HG02678 (cell line): ENCODE results near the gene CD55.
A peak's percentile ranks its signal among the peaks of the same experiment; 100 is the strongest.

Source experiments
- ATAC-seq: cut with Tn5 transposase; IDR thresholded peaks from one replicate; pipeline ENCODE4 v1.9.1; 2021; ENCODE audit warnings: mild to moderate bottlenecking, moderate library complexity; ENCODE audit not compliant: unreplicated experiment

The CD55 gene

GRCh38 chr1:207328908-207329440, 7.5 kb downstream of the CD55 start:
- ATAC-seq: no peak

DNA sequence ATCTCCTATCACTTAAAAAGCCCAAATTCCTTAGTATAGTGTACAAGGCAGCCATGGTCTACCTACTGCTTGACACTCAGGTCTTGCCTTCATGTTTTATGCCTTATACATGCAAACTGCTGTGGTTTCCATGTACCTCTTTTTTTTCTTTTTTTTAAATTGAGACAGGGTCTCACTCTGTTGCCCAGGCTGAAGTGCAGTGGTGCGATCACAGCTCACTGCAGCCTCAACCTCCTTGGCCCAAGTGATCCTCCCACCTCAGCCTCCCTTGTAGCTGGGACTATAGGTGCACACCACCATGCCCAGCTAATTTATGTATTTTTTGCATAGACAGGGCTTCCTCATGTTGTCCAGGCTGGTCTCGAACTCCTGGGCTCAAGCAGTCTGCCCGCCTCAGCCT, 8.0 kb downstream of the CD55 start:
- no peak for ATAC-seq

- ATAC-seq: no peak
These were observed 8.7 kb downstream of the CD55 start for GRCh38 chr1:207330011-207330710.

- ATAC-seq: no peak
These were observed 10.2 kb downstream of the CD55 start for GRCh38 chr1:207331354-207332313.

- no peak for ATAC-seq
These were observed 11.6 kb downstream of the CD55 start for GRCh38 chr1:207333009-207333600.

DNA sequence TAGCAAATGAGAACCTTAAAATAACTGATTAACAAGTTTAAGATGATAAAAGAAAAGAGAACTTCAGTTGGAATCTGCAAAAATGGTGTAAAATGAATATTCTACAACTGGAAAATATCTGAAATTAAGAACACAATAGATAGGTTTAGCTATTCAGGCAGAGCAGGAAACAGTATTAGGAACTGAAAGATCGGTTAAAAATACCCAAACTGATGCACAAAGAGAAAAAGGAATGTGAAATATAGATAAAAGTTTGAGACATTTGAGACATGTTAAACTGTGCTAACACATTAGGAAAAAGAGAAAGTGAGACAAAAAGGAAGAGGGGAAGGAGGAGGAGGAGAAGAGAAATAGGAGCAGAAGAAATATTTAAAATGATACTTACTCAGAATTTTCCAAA, 12.1 kb downstream of the CD55 start:
- no peak for ATAC-seq

- ATAC-seq: no peak
These were observed 12.9 kb downstream of the CD55 start for GRCh38 chr1:207334337-207334736.

- ATAC-seq: no peak
These were observed 13.7 kb downstream of the CD55 start for GRCh38 chr1:207335138-207335537.

GRCh38 chr1:207335695-207336363, 14.4 kb downstream of the CD55 start:
- ATAC-seq: peak; percentile 72

DNA sequence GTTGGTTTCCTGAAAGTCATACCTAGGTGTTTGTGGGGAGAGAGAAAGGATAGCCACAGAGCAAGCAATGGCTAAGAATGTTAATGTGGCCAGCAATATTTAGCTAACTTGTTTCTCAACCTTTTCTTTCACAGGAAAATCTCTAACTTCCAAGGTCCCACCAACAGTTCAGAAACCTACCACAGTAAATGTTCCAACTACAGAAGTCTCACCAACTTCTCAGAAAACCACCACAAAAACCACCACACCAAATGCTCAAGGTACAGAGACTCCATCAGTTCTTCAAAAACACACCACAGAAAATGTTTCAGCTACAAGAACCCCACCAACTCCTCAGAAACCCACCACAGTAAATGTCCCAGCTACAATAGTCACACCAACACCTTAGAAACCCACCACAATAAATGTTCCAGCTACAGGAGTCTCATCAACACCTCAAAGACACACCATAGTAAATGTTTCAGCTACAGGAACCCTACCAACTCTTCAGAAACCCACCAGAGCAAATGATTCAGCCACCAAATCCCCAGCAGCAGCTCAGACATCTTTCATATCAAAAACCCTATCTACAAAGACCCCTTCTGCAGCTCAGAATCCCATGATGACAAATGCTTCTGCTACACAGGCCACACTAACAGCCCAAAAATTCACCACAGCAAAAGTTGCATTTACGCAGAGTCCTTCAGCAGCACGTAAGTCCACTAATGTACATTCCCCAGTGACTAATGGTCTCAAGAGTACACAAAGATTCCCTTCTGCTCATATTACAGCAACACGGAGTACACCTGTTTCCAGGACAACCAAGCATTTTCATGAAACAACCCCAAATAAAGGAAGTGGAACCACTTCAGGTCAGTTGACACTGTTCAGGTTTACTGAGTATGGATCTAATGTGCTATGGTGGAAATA, 15.3 kb downstream of the CD55 start:
- ATAC-seq: peak; percentile 59

GRCh38 chr1:207342332-207342731, 20.9 kb downstream of the CD55 start:
- no peak for ATAC-seq

DNA sequence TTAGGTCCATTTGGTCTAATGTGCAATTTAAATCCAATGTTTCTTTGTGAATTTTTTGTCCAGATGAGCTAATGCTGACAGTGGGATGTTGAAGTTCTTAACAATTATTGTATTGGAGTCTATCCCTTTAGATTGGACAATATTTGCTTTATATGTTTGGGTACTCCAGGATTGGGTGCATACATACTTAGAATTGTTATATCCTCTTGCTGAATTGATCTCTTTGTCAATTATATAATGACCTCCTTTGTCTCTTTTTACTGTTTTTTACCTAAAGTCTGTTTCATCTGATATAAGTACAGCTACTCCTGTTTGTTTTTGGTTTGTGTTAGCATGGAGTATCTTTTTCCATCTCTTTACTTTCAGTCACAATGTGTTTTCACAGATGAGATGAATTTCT, 22.2 kb downstream of the CD55 start:
- ATAC-seq: no peak

- ATAC-seq: no peak
These were observed 22.7 kb downstream of the CD55 start for GRCh38 chr1:207344221-207344620.

- ATAC-seq: no peak
These were observed 24.4 kb downstream of the CD55 start for GRCh38 chr1:207345644-207346477.

DNA sequence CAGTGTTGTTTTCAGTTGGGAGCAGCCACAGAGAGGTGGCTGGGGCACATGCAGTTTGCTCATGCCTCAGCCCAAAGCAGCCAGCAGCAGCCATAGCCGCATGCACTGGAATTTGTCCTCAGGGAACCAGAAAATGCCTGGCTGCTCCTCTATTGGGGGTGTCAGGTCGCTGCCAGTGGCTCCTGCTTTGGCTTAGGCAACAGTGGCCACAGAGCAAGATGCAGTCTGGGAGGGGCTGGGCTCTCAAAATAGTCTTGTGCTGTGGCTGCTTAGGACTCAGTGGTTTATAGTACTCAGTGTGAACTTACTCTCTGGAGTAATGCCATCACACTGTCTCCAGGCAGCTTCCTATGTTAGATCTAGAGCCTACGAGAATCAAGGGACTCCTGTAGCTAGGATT, 25.0 kb downstream of the CD55 start:
- ATAC-seq: no peak

- ATAC-seq: no peak
These were observed 28.5 kb downstream of the CD55 start for GRCh38 chr1:207349979-207350378.

- ATAC-seq: no peak
These were observed 31.1 kb downstream of the CD55 start for GRCh38 chr1:207352554-207352953.

- ATAC-seq: peak; percentile 51
These were observed 33.6 kb downstream of the CD55 start for GRCh38 chr1:207355060-207355459.
